IPS-18c (cell line): ENCODE results near the gene RAMP1.

Experiments used
- H3K4me3 ChIP-seq: 2 replicates; pipeline ENCODE4 v1.7.0; 2013; ENCODE audit warnings: low read depth, mild to moderate bottlenecking, low read length, moderate library complexity; ENCODE audit not compliant: insufficient read depth
- H3K9me3 ChIP-seq: one replicate; pipeline ENCODE4 v1.6.1; 2013; ENCODE audit warnings: mild to moderate bottlenecking, low read length, moderate library complexity; ENCODE audit not compliant: control insufficient read depth, insufficient read depth

Gene RAMP1

GRCh38 chr2:237921967-237922492 is 62.6 kb downstream of the RAMP1 start:
- Histone ChIP-seq H3K9me3 (no peaks in the 10 kb centered on the region), H3K4me3 (no peak overlapping the region)

GRCh38 chr2:237922641-237923361 is 63.4 kb downstream of the RAMP1 start:
- Histone ChIP-seq H3K9me3 (peaks cover 3% of the 10 kb centered on the region), H3K4me3 (no peak overlapping the region)

- Histone ChIP-seq H3K9me3 (peaks cover 5% of the 10 kb centered on the region), H3K4me3 (no peak overlapping the region)
Measured at GRCh38 chr2:237923481-237924163, 64.2 kb downstream of the RAMP1 start.

GRCh38 chr2:237924164-237924534 is 64.7 kb downstream of the RAMP1 start:
- Histone ChIP-seq H3K4me3 (no peak overlapping the region), H3K9me3 (peaks cover 5% of the 10 kb centered on the region)

GRCh38 chr2:237927135-237927534 is 67.7 kb downstream of the RAMP1 start:
- no peak overlapping the region for H3K4me3 ChIP-seq
- peaks cover 7% of the 10 kb centered on the region for H3K9me3 ChIP-seq

- no peak overlapping the region for H3K4me3 ChIP-seq
Measured at GRCh38 chr2:237927986-237928385, 68.6 kb downstream of the RAMP1 start.

GRCh38 chr2:237929979-237930378 is 70.6 kb downstream of the RAMP1 start:
- H3K4me3 ChIP-seq, result no peak overlapping the region
- peaks cover 7% of the 10 kb centered on the region for H3K9me3 ChIP-seq

More at GRCh38 chr2:237927986-237928385, 68.6 kb downstream of the RAMP1 start:
- H3K9me3 ChIP-seq, result peaks cover 7% of the 10 kb centered on the region

GRCh38 chr2:237931205-237931721 is 71.8 kb downstream of the RAMP1 start:
- Histone ChIP-seq H3K9me3 (peaks cover 7% of the 10 kb centered on the region), H3K4me3 (no peak overlapping the region)

GRCh38 chr2:237932731-237933131 is 73.3 kb downstream of the RAMP1 start:
- Histone ChIP-seq H3K4me3 (no peak overlapping the region), H3K9me3 (peaks cover 4% of the 10 kb centered on the region)

GRCh38 chr2:237934186-237934585 is 74.8 kb downstream of the RAMP1 start:
- no peak overlapping the region for H3K4me3 ChIP-seq
- peaks cover 2% of the 10 kb centered on the region for H3K9me3 ChIP-seq

GRCh38 chr2:237935740-237936452 is 76.5 kb downstream of the RAMP1 start:
- Histone ChIP-seq H3K9me3 (no peaks in the 10 kb centered on the region), H3K4me3 (no peak overlapping the region)

- Histone ChIP-seq H3K4me3 (no peak overlapping the region), H3K9me3 (no peaks in the 10 kb centered on the region)
Measured at GRCh38 chr2:237939251-237939650, 79.8 kb downstream of the RAMP1 start.

- Histone ChIP-seq H3K4me3 (no peak overlapping the region), H3K9me3 (no peaks in the 10 kb centered on the region)
Measured at GRCh38 chr2:237940828-237941227, 81.4 kb downstream of the RAMP1 start.

GRCh38 chr2:237941239-237941638 is 81.8 kb downstream of the RAMP1 start:
- H3K9me3 ChIP-seq, result no peaks in the 10 kb centered on the region
- no peak overlapping the region for H3K4me3 ChIP-seq

- no peaks in the 10 kb centered on the region for H3K9me3 ChIP-seq
- H3K4me3 ChIP-seq, result no peak overlapping the region
Measured at GRCh38 chr2:237942513-237942899, 83.1 kb downstream of the RAMP1 start.

GRCh38 chr2:237943395-237944094 is 84.1 kb downstream of the RAMP1 start:
- H3K4me3 ChIP-seq, result no peak overlapping the region
- H3K9me3 ChIP-seq, result no peaks in the 10 kb centered on the region

- Histone ChIP-seq H3K4me3 (no peak overlapping the region), H3K9me3 (no peaks in the 10 kb centered on the region)
Measured at GRCh38 chr2:237944302-237944701, 84.9 kb downstream of the RAMP1 start.
